ENCODE measurements around the gene CHRNA10. TPM values are rescaled to one million over a fixed set of nuclear protein-coding genes. Genes with fewer than 3 reads are reported as not detected.

The CHRNA10 gene
- total RNA-seq, 1 donor from 2014 or later, result 3.0 TPM

DNA sequence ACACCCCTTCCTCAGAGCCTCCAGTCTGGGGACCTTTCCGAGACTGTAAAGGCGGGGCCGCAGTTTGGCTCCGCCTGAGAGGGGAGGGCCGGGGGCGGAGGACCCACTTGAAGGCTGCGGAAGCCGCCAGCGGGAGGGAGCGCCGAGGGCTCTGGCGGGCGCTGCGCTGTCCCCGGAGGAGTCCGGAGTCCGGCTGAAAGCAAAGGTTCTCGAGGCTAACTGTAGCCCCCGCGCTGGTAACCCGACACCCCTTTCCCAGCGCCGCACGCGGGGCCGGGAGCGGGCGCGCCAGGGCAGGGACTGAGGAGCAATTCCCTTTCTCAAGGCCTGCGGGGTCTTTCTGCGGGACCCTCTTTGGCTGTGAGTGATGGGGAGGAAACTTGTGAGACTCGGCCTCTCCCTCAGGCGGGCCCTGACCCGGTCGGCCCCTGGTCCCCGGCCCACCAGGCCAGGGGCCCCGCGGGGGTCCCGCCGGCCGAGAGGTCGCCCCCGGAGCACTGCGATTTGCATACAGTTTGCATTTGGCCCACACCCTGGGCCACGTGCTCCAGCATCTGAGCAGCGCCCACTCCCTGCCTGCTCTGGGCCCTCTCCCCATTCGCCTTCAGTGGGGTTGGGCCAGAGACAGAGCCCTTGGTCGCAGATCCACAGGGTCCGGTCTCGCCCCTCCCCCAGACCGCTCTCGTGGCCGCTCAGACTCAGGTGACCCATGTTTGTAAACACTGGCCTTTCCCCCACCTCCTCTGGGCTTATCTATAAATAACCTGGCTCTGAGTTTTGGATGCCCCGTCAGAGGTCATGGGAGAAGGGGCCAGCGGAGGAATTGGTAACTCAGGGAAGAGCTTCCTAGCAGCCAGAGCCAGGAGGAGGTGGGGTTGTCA lies 28.9 kb downstream of the CHRNA10 start:
- Mint-ChIP-seq H3K4me3 (peak overlapping the region; percentile 92), H3K9me3 (no peaks in the 10 kb centered on the region), H3K27ac (ENCODE audit: unreplicated experiment) (peak overlapping the region; percentile 95), H3K36me3 (ENCODE audit: low read depth) (no peaks in the 10 kb centered on the region), H3K4me1 (peaks cover 5% of the 10 kb centered on the region), H3K27me3 (ENCODE audit: low read depth) (peaks cover 14% of the 10 kb centered on the region)
- peak; percentile 84 for DNase-seq (ENCODE audit: low read depth, low spot score)
- TF ChIP-seq, protein P1, sequence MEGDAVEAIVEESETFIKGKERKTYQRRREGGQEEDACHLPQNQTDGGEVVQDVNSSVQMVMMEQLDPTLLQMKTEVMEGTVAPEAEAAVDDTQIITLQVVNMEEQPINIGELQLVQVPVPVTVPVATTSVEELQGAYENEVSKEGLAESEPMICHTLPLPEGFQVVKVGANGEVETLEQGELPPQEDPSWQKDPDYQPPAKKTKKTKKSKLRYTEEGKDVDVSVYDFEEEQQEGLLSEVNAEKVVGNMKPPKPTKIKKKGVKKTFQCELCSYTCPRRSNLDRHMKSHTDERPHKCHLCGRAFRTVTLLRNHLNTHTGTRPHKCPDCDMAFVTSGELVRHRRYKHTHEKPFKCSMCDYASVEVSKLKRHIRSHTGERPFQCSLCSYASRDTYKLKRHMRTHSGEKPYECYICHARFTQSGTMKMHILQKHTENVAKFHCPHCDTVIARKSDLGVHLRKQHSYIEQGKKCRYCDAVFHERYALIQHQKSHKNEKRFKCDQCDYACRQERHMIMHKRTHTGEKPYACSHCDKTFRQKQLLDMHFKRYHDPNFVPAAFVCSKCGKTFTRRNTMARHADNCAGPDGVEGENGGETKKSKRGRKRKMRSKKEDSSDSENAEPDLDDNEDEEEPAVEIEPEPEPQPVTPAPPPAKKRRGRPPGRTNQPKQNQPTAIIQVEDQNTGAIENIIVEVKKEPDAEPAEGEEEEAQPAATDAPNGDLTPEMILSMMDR (conservative IDR thresholded peaks at IDR 0.05), result no peak

DNA sequence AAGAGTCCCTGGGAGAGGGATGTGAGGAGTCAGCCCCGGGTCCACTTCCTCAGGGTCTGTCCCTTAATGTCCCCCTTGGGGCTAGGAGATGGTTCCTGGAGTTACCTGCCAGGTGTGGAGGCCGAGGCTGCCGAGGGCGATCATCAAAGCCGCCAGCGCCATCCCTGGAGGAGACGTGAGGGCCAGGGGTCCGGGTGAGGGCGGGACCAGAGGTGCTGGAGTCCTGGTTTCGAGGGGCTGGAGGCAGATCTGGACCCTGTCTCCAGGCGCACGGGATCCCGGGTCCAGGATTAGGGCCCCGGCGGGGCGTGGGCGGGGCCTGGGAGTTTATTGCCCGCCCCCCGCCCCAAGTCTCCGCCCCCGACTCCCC lies 29.5 kb downstream of the CHRNA10 start, which contains the start of gene ART5:
Gene ART5, minus strand, starts transcription at position 292 of the 370 bp plus-strand sequence. Its CDS starts 130 bp downstream, at position 162.
- peak within 1 kb of the TSS; percentile 95 for H3K27ac Mint-ChIP-seq (ENCODE audit: unreplicated experiment)

DNA sequence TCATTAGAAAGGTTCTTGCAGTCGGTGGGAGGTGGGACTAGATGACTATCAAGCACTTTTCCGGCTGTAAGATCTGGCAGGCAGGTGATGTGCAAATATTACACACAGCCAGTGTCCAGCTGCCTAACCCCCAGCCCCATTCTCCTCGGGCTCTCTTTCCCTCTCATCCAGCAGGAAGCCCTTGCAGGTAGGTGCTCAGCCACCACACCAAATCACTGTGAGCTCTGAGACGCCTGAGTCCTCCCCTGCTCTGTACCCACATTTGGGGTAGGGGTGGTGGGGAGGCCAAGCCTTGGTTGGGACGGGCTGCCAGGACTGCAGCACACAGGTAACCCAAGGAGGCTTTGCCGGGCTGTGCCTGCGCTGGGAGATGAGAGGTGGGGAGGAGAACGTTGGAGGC lies 30.0 kb downstream of the CHRNA10 start:
- H3K9me3 Mint-ChIP-seq, result no peaks in the 10 kb centered on the region
- peak overlapping the region; percentile 73 for H3K4me3 Mint-ChIP-seq
- H3K27me3 Mint-ChIP-seq (ENCODE audit: low read depth), result peaks cover 11% of the 10 kb centered on the region
- TF ChIP-seq, protein P1 (conservative IDR thresholded peaks at IDR 0.05), result no peak
- DNase-seq (ENCODE audit: low read depth, low spot score), result no peak
- no peaks in the 10 kb centered on the region for H3K36me3 Mint-ChIP-seq (ENCODE audit: low read depth)
- H3K27ac Mint-ChIP-seq (ENCODE audit: unreplicated experiment), result no peak overlapping the region
- H3K4me1 Mint-ChIP-seq, result peaks cover 5% of the 10 kb centered on the region

More for the DNA sequence above, 29.5 kb downstream of the CHRNA10 start, which contains the start of gene ART5:
- Mint-ChIP-seq H3K4me3 (peak within 1 kb of the TSS; percentile 92), H3K27me3 (ENCODE audit: low read depth) (peaks cover 11% of the 10 kb centered on the region), H3K4me1 (peaks cover 5% of the 10 kb centered on the region), H3K36me3 (ENCODE audit: low read depth) (no peaks in the 10 kb centered on the region), H3K9me3 (no peaks in the 10 kb centered on the region)
- TF ChIP-seq, protein P1 (conservative IDR thresholded peaks at IDR 0.05), result no peak
- DNase-seq (ENCODE audit: low read depth, low spot score), result no peak

DNA sequence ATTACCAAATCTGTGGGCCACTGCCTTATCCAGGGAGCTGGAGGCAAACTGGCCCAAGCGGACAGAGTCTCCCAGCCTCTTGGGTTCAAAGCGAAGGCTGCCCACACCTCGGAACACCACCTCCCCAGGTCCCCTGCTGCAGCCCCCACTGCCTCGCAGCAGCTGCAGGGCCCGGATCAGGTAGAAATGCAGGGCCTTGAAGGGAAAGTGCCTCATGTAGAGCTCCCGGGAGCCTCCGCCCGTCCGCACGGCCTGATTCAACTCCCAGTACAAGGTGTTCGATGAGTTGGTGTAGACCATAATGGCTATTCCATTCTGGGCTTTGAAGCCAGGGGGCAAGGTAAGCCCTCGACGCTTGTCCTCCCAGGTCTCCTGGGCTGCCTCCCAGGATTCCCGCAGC lies 31.3 kb downstream of the CHRNA10 start:
- DNase-seq (ENCODE audit: low read depth, low spot score), result no peak
- TF ChIP-seq, protein P1 (conservative IDR thresholded peaks at IDR 0.05), result no peak
- H3K4me3 Mint-ChIP-seq, result no peak overlapping the region
- no peaks in the 10 kb centered on the region for H3K36me3 Mint-ChIP-seq (ENCODE audit: low read depth)
- H3K27me3 Mint-ChIP-seq (ENCODE audit: low read depth), result peaks cover 9% of the 10 kb centered on the region
- no peaks in the 10 kb centered on the region for H3K9me3 Mint-ChIP-seq
- H3K27ac Mint-ChIP-seq (ENCODE audit: unreplicated experiment), result no peak overlapping the region
- peaks cover 5% of the 10 kb centered on the region for H3K4me1 Mint-ChIP-seq

DNA sequence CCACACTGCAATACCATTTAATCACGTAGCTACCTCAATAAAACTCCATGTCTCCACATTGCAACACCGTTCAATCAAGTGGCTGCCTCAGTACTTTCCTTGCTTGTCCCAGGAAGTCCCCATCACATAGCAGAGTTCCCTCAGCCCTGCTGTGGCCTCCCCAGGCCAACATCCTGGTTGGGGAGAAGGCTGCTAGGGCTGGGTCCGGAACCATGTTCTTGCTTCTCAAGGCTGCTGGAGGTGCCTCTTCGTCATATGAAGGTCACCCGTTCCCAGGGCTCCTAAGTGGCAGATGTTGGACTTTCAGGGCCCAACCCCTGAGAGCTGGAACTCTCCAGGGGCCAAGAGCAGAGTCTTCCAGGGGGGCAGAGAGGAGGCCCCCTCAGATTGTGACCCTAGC lies 32.7 kb downstream of the CHRNA10 start:
- H3K27ac Mint-ChIP-seq (ENCODE audit: unreplicated experiment), result no peak overlapping the region
- no peak overlapping the region for H3K4me3 Mint-ChIP-seq
- H3K4me1 Mint-ChIP-seq, result peaks cover 5% of the 10 kb centered on the region
- no peak for DNase-seq (ENCODE audit: low read depth, low spot score)
- TF ChIP-seq, protein P1 (conservative IDR thresholded peaks at IDR 0.05), result no peak
- no peaks in the 10 kb centered on the region for H3K36me3 Mint-ChIP-seq (ENCODE audit: low read depth)
- H3K9me3 Mint-ChIP-seq, result no peaks in the 10 kb centered on the region
- peaks cover 3% of the 10 kb centered on the region for H3K27me3 Mint-ChIP-seq (ENCODE audit: low read depth)
